Ramos (cell line): ENCODE results near the gene DUSP18.
"Not testable (repeated sequence)": the region's sequence is repeated elsewhere in the genome, so short reads cannot be mapped to it uniquely, and the experiment has no call there.

ENCODE experiments used
- in situ Hi-C: fragments of 300-500 bp; cut with MboI; formaldehyde crosslinking; loops from one replicate; pipeline ENCODE4 v1.14.3; 2022; ENCODE audit warnings: low sequenced_read_pairs; ENCODE audit not compliant: unreplicated experiment

DUSP18 gene

DNA sequence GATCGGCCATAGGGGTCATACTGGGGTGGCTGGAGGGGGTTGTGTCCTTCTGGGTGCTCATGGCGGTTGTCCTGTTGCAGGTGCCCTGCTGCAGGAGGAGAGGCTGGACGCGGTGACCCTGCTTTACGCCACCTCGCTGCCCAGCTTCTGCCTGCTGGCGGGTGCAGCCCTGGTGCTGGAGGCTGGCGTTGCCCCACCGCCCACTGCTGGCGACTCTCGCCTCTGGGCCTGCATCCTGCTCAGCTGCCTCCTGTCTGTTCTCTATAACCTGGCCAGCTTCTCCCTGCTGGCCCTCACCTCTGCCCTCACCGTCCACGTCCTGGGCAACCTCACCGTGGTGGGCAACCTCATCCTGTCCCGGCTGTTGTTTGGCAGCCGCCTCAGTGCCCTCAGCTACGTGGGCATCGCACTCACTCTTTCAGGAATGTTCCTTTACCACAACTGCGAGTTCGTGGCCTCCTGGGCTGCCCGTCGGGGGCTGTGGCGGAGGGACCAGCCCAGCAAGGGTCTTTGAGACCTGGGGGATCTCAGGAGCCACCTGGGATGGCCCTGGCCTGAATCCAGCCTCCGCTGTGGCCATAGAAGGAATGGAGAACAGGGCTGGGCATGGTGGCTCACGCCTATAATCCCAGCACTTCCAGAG lies 21.0 kb downstream of the DUSP18 start:
- in situ Hi-C loops, result no loop called here

DNA sequence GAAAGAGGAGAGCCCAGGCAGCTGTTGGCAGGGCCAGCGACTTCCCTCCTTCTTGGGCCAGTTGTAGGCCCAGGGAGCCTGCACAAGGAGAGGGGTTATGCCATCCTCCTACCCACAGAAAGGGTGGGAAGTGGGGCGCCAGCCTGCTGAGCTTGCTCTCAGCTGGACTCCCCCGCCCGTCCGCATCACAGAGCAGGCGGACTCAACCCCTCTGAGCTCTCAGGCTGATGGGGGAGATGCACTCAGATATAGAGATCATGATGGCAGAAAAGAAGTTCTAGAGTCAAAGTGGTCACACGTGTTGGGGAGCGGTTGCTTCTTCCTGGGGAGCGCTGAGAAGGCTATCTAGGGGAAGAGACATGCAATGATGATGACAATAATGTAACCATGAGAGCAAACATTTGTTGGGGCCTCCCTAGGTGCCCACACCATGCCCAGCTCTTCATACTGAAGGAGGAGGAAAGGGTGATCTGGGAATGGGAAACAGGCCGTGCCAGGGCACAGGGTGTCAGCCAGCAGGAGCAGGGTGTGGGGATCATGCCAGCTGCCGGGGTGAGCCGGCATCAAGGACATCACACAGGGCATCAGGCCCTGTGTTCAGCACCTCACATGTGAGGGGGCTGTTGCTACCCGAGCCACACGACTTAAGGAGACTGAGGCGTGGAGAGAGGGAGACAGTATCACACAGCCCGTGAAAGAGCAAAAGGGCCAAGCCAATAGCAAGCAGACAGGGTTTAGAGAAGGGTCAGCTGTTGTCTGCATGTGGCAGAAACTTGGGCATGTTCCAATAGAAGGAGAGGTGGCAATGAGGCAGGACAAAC lies 24.4 kb downstream of the DUSP18 start:
- in situ Hi-C loops, result no loop called here

DNA sequence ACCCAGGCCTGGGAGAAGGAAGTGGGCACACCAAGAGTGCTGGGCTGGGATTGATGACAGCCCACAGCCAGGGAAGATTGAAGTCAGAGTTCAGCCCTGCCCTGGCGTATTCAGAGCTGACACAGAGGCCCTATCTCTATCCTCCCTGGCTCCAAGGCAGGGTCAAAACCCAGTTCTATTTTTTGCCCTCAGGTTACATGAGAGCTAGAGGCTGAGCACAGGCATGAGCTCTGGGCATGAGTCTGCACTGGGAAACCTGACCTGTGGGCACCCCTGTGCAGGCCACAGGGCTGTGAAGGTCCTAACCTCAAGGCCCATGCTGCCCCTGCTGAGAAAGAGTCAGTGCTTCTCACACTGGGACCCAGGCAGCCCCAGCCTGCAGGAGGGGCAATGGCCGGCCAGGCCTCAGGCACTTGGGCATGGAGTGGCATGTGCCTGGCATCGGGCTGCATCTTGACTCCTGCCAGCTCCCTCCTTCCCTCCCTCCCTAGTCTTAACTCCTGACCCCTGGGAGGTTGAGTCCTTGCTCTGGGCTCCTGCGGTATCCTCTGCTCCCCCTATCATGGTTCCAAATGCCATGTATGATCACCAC lies 26.7 kb downstream of the DUSP18 start:
- in situ Hi-C loops, result no loop called here

- in situ Hi-C loops, result no loop called here
Observed at GRCh38 chr22:30640361-30640760, 27.3 kb downstream of the DUSP18 start.

- in situ Hi-C loops, result no loop called here
Observed at GRCh38 chr22:30637701-30638114, 30.0 kb downstream of the DUSP18 start.

DNA sequence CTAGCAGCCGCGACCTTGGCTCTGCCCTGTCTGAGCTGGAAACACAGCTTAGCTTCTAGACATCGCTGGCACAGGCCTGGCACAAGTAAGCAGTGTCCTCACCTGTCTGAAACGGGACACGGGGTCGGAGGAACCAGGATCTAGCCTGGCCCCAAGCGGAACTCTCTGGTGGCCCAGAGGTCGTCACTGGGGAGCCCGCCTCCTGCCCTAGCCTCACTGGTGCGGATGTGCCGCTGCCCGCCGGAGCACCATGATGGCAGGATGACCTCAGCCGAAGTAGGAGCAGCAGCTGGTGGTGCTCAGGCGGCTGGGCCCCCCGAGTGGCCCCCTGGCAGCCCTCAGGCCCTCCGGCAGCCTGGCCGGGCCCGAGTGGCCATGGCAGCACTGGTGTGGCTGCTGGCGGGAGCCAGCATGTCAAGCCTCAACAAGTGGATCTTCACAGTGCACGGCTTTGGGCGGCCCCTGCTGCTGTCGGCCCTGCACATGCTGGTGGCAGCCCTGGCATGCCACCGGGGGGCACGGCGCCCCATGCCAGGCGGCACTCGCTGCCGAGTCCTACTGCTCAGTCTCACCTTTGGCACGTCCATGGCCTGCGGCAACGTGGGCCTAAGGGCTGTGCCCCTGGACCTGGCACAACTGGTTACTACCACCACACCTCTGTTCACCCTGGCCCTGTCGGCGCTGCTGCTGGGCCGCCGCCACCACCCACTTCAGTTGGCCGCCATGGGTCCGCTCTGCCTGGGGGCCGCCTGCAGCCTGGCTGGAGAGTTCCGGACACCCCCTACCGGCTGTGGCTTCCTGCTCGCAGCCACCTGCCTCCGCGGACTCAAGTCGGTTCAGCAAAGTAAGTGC lies 31.2 kb downstream of the DUSP18 start:
- in situ Hi-C loops, result no loop called here

DNA sequence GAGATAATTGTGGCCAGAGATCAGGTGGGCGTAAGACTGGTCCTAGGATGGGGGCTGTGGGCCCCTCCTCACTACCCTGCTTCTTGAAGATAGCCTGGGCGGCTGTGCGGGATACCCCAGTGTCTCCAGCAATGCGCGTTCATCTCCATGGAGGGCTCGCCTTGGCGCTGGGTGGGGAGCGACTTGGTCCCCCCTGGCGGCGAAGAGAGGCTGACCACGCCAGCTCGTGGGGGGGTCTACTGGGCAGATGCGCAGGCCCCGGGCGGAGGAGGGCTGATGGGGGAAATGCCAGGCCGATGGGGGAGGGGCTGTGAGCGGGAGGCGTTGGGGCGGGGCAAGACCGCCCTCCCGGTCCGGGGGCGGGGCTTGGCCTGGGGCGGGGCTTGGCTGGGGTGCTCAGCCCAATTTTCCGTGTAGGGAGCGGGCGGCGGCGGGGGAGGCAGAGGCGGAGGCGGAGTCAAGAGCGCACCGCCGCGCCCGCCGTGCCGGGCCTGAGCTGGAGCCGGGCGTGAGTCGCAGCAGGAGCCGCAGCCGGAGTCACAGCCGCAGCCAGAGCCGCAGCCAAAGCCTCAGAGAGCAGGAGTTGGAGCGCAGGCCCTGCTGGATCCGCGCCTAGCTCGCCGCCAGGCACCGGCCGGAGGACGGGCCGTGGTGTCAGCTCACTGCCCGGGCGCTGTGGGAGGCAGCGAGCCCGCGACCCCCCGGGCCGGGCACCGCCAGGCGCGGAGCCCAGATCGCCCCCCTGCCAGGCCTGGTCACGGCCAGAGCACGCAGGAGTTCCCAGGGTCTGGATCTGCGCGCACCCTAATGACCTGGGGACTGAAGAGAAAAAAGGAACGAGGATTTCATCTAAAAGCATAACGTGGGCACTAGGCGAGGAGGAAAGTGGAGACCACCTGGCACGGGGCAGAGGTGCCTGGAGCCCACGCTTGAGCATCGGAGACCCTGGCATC lies 32.1 kb downstream of the DUSP18 start, which contains the start of gene SLC35E4:
Gene SLC35E4 (plus strand): TSS at position 509 of the 953 bp plus-strand sequence. CDS start 670 bp downstream, outside the sequence.
- in situ Hi-C loops, result no loop called here

DNA sequence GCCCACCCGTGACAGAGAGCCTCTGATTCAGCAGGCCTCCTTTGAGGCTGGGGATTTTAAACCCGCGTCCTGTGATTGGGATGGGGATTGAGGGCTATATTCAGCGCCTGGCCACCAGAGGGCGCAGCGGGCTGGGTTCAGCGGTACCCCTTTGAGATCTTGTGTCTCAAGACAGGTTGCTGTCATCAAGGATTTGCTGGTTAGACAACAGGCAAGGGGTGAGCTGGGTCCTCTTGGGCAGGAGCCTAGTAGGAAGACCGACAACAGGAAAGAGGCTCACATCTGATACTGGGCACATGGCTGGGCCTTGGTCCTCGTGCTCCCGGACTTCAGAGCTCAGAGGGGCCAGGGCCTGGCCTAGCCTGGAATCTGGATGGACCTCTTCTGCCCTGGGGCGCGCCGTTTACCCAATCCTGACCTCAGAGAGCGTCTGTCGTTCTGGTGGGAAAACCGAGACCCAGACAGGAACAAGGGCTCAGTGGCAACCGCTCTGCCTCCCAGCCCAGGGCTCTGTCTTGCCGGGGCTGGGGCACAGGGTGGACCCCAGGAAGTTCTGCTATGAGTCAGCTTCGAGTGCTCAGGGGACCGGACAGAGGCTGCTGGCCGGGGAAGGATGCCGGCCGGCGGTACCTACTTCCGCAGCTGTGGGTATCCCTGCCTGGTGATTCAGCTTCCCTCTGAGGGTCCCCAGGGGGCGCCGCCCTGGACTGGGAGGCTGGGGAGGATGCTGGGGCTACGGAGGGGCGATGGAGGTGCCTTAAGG lies 33.0 kb downstream of the DUSP18 start:
- in situ Hi-C loops, result no loop called here

- in situ Hi-C loops, result not testable (repeated sequence)
Observed at GRCh38 chr22:30631469-30631868, 36.2 kb downstream of the DUSP18 start.

GRCh38 chr22:30628491-30628890 lies 39.2 kb downstream of the DUSP18 start:
- in situ Hi-C loops, result no loop called here

DNA sequence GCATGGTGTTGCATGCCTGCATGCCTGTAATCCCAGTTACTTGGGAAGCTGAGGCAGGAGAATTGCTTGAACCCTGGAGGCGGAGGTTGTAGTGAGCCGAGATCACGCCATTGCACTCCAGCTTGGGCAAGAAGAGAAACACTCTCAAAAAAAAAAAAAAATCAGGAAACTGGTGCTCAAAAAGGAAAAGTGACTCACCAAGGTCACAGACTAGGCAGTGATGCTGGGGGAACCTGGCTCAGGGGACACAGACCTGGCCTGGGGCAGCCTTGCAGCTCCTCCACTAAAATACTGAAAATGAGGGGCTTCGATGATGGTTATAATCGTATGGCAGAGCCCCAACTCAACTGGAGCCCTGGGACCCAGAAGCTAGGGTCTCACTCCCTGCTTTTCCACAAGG lies 40.2 kb downstream of the DUSP18 start:
- in situ Hi-C loops, result no loop called here

DNA sequence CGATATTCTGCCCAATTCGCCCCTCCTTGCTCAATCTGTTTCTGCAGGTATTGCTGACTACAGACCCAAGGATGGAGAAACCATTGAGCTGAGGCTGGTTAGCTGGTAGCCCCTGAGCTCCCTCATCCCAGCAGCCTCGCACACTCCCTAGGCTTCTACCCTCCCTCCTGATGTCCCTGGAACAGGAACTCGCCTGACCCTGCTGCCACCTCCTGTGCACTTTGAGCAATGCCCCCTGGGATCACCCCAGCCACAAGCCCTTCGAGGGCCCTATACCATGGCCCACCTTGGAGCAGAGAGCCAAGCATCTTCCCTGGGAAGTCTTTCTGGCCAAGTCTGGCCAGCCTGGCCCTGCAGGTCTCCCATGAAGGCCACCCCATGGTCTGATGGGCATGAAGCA lies 41.3 kb downstream of the DUSP18 start:
- in situ Hi-C loops, result no loop called here

DNA sequence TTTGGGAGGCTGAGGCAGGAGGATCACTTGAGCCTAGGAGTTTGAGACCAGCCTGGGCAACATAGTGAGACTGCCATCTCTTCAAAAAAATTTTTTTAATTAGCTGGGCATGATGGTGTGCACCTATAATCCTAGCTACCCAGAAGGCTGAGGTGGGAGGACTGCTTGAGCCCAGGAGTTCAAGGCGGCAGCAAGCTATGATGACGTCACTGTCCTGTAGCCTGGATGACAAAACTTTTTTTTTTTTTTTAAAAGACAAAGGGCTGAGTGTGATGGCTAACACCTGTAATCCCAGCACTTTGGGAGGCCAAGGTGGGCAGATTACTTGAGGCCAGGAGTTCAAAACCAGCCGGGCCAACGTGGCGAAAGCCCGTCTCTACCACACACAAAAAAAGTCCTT lies 47.8 kb downstream of the DUSP18 start:
- in situ Hi-C loops, result not testable (repeated sequence)

DNA sequence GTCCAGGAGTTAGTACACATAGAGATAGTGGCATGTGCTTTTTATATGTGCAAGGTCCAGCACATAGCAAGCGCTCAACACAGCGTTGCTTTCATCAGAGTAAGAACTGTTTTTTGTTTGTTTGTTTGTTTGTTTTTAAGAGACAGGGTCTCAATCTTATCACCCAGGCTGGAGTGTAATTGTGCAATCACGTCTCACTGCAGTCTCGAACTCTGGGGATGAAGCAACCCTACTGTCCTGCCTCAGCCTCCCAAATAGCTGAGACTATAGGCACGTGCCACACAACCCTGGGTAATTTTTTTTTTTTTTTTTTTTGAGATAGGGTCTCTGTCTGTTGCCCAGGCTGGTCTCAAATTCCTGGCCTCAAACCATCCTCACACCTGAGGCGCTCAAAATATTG lies 49.9 kb downstream of the DUSP18 start:
- in situ Hi-C loops, result no loop called here

DNA sequence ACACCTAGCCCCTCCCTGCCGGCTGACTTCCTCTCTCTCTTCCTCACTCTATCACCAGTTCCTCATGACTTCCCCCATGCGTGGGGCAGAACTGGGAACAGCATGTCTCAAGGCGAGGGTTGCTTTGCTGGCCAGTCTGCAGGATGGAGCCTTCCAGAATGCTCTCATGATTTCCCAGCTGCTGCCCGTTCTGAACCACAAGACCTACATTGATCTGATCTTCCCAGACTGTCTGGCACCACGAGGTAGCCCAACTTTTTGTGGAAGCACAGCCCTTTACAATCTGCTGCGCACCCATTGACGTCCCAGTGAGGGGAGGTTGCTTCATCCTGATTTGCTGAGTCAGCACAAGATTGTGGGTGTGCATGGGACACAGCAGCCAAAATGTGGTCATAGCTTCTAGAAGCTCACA lies 52.1 kb downstream of the DUSP18 start:
- in situ Hi-C loops, result no loop called here

GRCh38 chr22:30614879-30615278 lies 52.8 kb downstream of the DUSP18 start:
- in situ Hi-C loops, result no loop called here

- in situ Hi-C loops, result no loop called here
Observed at GRCh38 chr22:30614268-30614667, 53.4 kb downstream of the DUSP18 start.

DNA sequence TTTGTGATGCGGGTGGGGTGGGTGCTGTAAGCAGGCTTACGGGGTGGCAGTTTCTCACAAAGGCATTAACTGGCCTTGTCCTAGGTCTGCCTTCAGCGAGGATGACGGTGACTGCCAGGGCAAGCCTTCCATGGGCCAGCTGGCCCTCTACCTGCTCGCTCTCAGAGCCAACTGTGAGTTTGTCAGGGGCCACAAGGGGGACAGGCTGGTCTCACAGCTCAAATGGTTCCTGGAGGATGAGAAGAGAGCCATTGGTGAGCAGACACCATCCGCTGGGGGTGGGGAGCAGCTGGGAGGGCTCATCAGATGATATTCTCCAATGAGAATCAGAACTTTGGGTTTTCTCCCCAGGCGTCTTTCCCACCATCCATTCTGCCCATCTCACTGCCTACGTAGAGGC lies 54.9 kb downstream of the DUSP18 start:
- in situ Hi-C loops, result no loop called here
